EH (cell line): Measurements from ENCODE around the gene NR6A1.

Experiments
- DNase-seq: peaks from one replicate; pipeline ENCODE4 v3.0.0-alpha.2; 2015; ENCODE audit warnings: low read depth

The NR6A1 gene

DNA sequence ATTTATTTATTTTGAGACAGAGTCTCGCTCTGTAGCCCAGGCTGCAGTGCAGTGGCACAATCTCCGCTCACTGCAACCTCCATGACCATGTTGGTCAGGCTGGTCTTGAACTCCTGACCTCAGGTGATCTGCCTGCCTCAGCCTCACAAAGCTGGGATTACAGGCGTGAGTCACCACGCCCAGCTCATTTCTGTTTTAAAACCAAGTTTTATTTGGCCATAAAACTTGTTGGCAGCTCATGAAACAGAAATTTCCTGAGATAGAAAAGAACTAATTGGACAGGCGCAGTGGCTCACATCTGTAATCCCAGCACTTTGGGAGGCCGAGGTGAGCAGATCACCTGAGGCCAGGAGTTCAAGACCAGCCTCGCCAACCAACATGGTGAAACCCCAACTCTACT is 155.3 kb downstream of the NR6A1 start:
- DNase-seq: peak; percentile 19

DNA sequence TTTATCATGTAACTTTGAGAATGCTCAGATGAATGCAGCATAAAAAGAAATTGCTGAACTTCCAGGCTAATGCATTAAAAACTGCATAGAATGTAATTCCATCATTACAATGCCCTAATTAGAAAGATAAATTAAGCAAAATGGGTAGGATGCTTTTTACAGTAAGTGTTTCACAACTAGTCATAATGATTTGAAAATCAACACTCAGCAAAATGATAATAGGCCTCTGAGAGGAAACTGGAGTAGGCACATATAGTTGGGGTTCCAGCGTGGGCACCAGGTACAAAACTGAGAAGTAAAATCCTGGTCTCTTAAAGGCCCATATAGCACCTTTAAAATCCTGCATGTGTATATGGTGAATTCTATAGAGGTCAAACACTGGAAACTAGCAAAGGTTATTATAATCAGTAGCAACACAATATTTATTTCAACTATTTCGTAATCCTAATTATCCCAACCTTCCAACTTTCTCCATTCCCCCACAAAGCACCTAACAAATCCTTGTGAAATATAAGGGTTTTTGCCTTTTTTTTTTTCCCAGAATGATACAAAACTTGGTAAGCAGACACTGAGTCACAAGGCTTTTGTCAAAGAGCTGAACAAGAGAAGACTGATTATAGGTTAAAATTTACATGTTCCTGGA is 155.9 kb downstream of the NR6A1 start:
- no peak for DNase-seq

DNA sequence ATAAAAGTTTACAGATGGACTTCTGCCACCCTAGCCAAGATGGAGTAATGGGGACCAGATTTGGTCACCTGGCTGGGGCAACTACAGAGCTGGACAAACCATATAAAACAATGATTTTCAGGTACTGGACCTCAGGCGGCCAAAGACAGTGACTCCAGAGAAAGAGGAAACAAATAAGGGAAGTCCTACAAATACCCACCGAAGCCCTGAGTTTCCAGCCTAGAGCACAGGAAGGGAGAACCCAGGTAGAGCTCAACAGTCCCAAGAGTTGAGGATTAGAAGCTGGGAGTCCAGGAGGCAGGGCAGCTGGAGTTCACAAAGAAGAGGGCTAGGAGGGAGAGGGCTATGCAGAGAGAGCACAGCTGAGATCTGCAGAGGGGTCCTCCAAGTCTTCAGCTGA is 157.3 kb downstream of the NR6A1 start:
- no peak for DNase-seq

DNA sequence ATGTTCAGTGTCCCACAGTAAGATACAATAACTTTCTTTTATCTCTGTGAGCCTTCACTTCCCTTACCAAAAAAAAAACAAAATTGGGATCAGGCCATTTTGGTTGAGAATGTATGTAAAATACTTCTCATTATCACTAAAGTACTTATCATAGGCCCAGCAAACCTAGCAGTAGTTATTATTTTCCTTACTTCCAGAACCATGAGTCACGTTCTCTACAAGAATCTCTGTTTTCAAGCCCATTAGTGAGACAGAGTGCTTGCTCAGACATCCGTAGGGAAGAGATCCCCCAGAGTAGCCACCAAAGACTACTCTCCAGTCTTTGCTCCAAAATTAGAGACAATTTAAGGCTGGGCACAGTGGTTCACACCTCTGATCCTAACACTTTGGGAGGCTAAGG is 160.0 kb downstream of the NR6A1 start:
- peak; percentile 58 for DNase-seq

- no peak for DNase-seq
Observed at GRCh38 chr9:124606027-124606426, 165.1 kb downstream of the NR6A1 start.

- no peak for DNase-seq
Observed at GRCh38 chr9:124605258-124605657, 165.9 kb downstream of the NR6A1 start.

DNA sequence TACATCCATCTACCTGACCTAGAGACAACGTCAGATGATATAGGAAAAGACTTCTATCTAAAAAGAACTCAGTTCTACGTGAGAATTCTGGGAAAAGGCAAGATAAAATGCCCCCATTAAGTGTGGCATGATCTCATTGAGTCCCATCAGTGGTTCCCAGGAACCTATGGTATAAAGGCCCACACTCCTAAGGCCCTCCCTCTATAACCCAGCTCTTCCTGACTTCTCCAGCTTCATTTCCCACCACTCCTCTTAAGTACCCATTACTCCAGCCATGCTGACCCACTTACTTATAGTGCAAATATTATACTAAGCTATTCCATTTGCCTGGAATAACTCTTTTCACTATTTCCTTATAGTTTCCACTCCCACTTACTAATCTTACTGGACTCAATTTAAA is 168.5 kb downstream of the NR6A1 start:
- no peak for DNase-seq

DNA sequence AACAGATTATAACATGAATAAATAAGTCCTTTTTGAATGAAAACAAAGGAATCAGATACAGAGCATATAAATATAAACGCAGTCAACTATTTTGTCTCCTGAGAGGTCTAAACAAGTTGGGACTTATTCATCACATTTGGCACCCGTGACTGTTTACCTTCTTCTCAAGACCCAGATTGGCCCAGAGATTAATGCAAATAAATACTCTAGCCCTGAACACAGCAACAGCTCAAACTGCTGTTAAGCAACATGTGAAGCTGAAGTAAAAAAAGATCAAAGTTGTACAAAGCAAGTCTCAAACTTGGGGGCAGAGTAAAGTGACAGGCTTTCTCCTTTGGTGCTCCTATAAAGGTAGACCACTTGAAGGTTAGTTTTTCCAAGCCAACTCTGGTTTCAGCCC is 168.9 kb downstream of the NR6A1 start:
- peak; percentile 17 for DNase-seq

GRCh38 chr9:124600407-124600806 is 170.7 kb downstream of the NR6A1 start:
- no peak for DNase-seq

DNA sequence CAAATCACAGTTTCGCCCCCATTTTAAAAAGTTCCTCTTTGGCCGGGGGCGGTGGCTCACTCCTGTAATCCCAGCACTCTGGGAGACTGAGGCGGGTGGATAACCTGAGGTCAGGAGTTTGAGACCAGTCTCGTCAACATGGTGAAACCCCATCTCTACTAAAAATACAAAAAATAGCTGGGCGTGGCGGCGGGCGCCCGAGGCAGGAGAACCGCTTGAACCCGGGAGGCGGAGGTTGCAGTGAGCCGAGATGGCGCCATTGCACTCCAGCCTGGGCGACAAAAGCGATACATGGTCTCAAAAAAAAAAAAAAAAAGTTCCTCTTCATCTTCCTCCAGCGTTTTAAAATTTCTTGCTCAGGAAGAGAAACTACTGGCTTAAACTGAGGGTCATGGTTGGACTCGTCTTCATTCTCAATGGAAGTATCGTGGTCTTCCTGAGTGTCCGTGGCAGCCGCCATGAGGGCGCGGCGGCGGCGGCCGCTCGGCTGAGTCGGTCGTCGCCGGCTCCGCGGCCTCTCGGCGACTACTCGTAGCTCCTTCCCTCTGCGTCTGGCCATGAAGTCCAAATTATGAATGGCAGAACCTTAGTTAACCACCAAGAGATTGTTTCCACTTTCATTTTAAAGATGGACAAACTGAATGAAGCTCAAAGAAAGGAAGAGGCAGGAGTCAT is 171.9 kb downstream of the NR6A1 start:
- no peak for DNase-seq

GRCh38 chr9:124598048-124598447 is 173.1 kb downstream of the NR6A1 start:
- DNase-seq: no peak

- DNase-seq: no peak
Observed at GRCh38 chr9:124596172-124596839, 174.8 kb downstream of the NR6A1 start.

DNA sequence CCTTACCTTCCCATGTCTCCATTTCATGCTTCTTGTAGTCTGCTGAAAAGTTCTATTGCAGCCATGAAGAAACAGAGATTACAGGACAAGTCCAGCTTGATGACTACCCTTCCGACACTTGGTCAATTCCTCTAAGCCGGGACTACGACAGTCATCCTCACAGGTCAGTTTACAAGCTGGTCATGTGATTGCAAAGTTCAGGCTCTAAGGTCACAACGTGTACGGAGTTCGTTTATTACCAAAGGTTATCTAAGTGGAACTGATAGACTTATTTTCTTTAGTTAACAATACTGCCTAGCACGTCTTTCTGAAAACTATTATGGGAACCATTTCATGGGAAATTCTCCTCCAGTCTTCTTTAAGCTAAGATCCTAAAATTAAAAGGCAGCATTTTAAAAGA is 175.4 kb downstream of the NR6A1 start:
- no peak for DNase-seq

- DNase-seq: no peak
Observed at GRCh38 chr9:124594673-124595072, 176.4 kb downstream of the NR6A1 start.

GRCh38 chr9:124594225-124594624 is 176.9 kb downstream of the NR6A1 start:
- no peak for DNase-seq

DNA sequence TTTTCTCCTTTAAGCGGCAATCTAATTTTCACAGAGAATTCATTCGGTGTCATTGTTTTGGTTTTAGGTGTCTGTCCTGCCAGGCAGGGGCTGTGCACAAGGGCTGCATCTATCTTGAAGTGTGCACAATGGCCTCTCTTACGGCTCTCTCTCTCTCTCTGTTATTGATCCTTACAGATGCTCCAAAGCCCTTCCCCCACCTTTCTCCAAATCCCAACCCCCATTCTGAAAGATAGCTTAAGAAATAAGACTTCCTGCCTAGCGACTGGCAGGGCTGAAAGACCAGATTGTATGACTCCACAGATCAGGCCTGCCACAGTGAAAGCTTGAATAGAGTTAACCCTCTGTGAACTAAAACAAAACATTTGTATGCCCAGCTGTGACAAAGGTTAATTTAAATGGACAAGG is 177.5 kb downstream of the NR6A1 start:
- DNase-seq: peak; percentile 9

DNA sequence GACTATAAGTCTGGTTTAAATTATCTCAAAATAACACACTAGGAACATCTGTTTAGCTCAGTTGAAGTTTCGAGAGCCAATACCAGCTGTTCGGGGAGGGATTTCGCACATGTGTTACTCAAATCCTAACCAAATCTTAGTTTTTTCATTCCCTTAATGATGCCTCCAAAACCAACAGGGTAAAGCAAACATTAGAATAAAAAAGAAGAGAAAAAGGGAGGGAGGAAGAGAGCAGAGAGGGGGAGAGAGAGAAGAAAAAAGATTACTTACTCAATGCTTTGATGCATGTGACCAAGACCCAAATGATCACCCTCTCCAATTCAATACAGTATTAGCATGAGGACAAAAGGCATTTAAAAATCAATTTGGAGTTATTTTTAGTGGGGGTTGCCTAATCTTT is 177.9 kb downstream of the NR6A1 start:
- no peak for DNase-seq

DNA sequence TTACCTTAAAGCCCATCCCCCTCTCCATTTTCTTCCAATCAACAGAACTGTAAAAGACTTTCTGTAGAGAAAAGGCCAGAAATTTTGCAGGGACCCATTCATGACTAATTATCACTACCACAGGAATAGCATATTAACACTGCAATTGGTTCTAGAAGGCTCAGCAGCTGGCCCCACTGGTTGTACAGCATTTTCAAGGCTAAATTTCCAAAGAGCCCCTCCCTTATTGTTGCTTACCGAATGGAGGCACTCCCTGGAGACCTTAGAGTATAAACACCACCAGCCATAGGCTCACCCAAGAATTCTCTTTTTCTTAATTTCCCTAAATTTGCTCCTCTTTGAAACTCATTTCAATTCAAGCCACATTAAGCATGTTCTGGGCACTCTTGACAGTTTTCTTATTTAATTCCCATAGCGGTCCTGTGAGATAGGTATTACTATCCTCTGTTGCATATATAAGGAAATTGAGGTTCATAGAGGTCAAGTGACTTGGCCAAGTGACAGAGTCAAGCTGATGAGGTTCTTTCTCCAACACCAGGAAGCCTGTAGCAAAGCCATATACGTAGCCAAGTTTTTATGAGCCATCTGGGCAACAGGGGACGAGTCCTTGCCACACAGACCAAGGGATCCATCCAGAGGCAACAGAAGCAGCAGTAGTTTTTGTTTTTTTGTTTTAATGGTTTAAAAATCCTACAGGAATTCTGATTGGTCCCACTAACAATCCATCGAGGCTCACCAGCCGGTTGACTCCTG is 180.0 kb downstream of the NR6A1 start:
- no peak for DNase-seq

DNA sequence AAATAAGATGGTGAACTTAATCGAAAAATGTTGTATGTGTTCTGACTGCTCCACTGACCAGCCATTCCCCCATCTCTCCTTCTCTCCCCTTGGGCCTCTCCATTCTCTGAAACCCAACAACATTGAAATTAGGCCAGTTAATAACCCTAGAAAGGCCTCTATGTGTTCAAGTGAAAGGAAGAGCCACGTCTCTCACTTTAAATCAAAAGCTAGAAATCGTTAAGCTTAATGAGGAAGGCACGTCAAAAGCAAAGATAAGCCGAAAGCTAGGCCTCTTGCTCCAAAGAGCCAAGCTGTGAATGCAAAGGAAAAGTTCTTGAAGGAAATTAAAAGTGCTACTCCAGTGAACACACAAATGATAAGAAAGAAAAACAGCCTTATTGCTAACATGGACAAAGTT is 186.5 kb downstream of the NR6A1 start:
- DNase-seq: no peak

- no peak for DNase-seq
Observed at GRCh38 chr9:124583134-124583533, 188.0 kb downstream of the NR6A1 start.

DNA sequence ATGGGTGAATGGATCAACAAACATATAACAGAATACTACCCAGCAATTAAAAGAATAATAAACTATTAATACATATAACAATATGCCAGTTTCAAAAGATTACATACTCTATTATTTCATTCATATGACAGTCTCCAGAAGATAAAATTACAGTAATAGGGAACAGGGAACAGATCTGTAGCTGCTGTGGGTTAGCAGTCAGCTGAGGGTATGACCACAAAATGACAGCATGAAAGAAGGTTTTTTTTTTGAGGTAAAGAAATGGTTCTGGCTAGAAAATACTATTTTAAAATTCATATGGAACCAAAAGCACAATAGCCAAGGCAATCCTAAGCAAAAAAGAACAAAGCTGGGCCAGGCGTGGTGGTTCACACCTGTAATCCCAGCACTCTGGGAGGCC is 190.9 kb downstream of the NR6A1 start:
- no peak for DNase-seq

- peak; percentile 32 for DNase-seq
Observed at GRCh38 chr9:124576751-124577150, 194.4 kb downstream of the NR6A1 start.
